Measurements from ENCODE around the gene PRKCH. TPM values are rescaled to one million over a fixed set of nuclear protein-coding genes. Genes with fewer than 3 reads are reported as not detected.

PRKCH gene
- total RNA-seq, 1 donor from 2014 or later, result 74.4 TPM

DNA sequence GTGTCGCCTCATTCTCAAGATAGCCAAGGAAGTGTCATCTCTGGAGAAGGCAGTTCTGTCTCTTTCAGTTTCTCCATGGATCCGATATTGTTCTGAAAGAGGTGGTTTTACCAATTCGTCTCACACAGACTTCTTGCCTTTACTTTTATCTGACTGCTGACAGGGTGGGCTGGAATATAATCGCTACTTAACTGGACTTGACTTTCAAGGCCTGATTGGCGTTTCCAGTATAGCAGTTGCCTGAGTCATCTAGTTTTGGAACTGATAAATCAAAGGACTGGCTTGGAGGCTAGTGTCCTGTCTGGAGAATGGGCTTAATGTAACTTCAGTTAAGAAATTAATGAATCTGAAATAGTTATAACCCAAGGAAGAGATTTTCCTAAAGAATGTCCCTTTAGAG lies 21.6 kb downstream of the PRKCH start:
- no peak overlapping the region for H3K4me3 ChIP-seq
- ATAC-seq (no peak), DNase-seq (no peak)
- H3K27ac ChIP-seq, result peak overlapping the region; percentile 78
- intact Hi-C loops (cut with DNase I), result no loop called here
- no peaks in the 10 kb centered on the region for H3K27me3 ChIP-seq
- H3K4me1 ChIP-seq, result peaks cover 59% of the 10 kb centered on the region
- no peaks in the 10 kb centered on the region for H3K36me3 ChIP-seq
- TF ChIP-seq, protein P1, sequence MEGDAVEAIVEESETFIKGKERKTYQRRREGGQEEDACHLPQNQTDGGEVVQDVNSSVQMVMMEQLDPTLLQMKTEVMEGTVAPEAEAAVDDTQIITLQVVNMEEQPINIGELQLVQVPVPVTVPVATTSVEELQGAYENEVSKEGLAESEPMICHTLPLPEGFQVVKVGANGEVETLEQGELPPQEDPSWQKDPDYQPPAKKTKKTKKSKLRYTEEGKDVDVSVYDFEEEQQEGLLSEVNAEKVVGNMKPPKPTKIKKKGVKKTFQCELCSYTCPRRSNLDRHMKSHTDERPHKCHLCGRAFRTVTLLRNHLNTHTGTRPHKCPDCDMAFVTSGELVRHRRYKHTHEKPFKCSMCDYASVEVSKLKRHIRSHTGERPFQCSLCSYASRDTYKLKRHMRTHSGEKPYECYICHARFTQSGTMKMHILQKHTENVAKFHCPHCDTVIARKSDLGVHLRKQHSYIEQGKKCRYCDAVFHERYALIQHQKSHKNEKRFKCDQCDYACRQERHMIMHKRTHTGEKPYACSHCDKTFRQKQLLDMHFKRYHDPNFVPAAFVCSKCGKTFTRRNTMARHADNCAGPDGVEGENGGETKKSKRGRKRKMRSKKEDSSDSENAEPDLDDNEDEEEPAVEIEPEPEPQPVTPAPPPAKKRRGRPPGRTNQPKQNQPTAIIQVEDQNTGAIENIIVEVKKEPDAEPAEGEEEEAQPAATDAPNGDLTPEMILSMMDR (IDR thresholded peaks at IDR 0.05), result no peak
- H3K9me3 ChIP-seq, result no peaks in the 10 kb centered on the region

DNA sequence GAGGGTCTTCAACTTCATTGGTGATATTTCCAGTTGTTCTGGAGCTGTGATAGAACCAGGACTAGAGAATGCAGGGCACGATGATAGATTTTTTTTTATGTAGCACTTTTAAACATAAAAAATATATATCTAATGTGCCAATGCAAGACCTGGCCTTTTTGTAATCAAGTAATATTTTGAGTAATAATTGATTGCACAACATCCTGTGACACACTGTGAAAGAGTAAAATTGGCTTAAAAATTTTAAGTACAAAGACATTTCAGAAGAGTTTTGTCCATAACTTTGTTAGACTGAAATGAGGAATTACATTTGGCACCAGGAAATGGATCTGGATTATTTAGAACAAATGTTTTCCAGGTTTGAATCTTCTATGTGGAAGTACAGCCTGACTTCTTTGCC lies 22.1 kb downstream of the PRKCH start:
- no peak for ATAC-seq
- Histone ChIP-seq H3K4me1 (peaks cover 62% of the 10 kb centered on the region), H3K36me3 (no peaks in the 10 kb centered on the region), H3K27ac (peak overlapping the region; percentile 78), H3K9me3 (no peaks in the 10 kb centered on the region), H3K4me3 (no peak overlapping the region), H3K27me3 (no peaks in the 10 kb centered on the region)
- intact Hi-C loops (cut with DNase I), result no loop called here
- TF ChIP-seq, protein P1 (IDR thresholded peaks at IDR 0.05), result no peak
- DNase-seq, result no peak

GRCh38 chr14:61343991-61344405 lies 22.6 kb downstream of the PRKCH start:
- Histone ChIP-seq H3K4me1 (peaks cover 67% of the 10 kb centered on the region), H3K36me3 (no peaks in the 10 kb centered on the region), H3K9me3 (no peaks in the 10 kb centered on the region), H3K27ac (peak overlapping the region; percentile 78), H3K4me3 (peak overlapping the region; percentile 10), H3K27me3 (no peaks in the 10 kb centered on the region)
- TF ChIP-seq, protein P1 (IDR thresholded peaks at IDR 0.05), result peak; percentile 3
- intact Hi-C loops (cut with DNase I), result no loop called here
- no peak for DNase-seq
- peak; percentile 45 for ATAC-seq

GRCh38 chr14:61344437-61345150 lies 23.2 kb downstream of the PRKCH start:
- DNase-seq (no peak), ATAC-seq (peak; percentile 62)
- Histone ChIP-seq H3K27ac (peak overlapping the region; percentile 78), H3K4me1 (peaks cover 65% of the 10 kb centered on the region), H3K9me3 (no peaks in the 10 kb centered on the region), H3K27me3 (no peaks in the 10 kb centered on the region), H3K4me3 (peak overlapping the region; percentile 10), H3K36me3 (no peaks in the 10 kb centered on the region)
- intact Hi-C loops (cut with DNase I), result no loop called here
- TF ChIP-seq, protein P1 (IDR thresholded peaks at IDR 0.05), result no peak

- DNase-seq (no peak), ATAC-seq (no peak)
- Histone ChIP-seq H3K9me3 (no peaks in the 10 kb centered on the region), H3K27me3 (no peaks in the 10 kb centered on the region), H3K36me3 (no peaks in the 10 kb centered on the region), H3K4me1 (peaks cover 63% of the 10 kb centered on the region), H3K27ac (peak overlapping the region; percentile 78), H3K4me3 (peak overlapping the region; percentile 10)
- TF ChIP-seq, protein P1 (IDR thresholded peaks at IDR 0.05), result no peak
- intact Hi-C loops (cut with DNase I), result no loop called here
Measured at GRCh38 chr14:61345151-61345482, 23.7 kb downstream of the PRKCH start.
